Breast epithelium (tissue), 4 donors: ENCODE measurements around the gene POLA2. TPM values are rescaled to one million over a fixed set of nuclear protein-coding genes. Genes with fewer than 3 reads are reported as not detected.
"Not testable (repeated sequence)": the region's sequence is repeated elsewhere in the genome, so short reads cannot be mapped to it uniquely, and the experiment has no call there.

Experiments used
- DNase-seq, 2 donors: peaks; one replicate each; pipeline ENCODE4 v3.0.0-alpha.2; 2019; ENCODE audit warnings: low spot score in 2 of 2
- H3K27ac ChIP-seq, 2 donors: fragments of 200-600 bp; sonication (generic) in 1 of 2; one replicate each; pipeline ENCODE4 v1.5.1; 2016 to 2019; ENCODE audit warnings: mild to moderate bottlenecking in 1 of 2
- H3K27me3 ChIP-seq, 2 donors: fragments of 200-600 bp; sonication (generic) in 1 of 2; one replicate each; pipeline versions ENCODE4 v1.5.1 to v1.6.0; 2017 to 2019; ENCODE audit warnings: control low read depth in 1 of 2, mild to moderate bottlenecking in 1 of 2
- H3K36me3 ChIP-seq: fragments of 200-600 bp; one replicate; pipeline ENCODE4 v1.5.1; 2019
- H3K4me1 ChIP-seq, 2 donors: fragments of 200-600 bp; sonication (generic); one replicate each; pipeline ENCODE4 v1.5.1; 2016 to 2019; ENCODE audit warnings: control low read depth in 1 of 2
- H3K4me3 ChIP-seq, 3 donors: fragments of 200-600 bp; sonication (generic); 1 replicate in 2 of 3; 2 replicates in 1 of 3; pipeline ENCODE4 v1.5.1; 2016 to 2019; ENCODE audit warnings: mild to moderate bottlenecking in 3 of 3, moderate library complexity in 2 of 3
- H3K9me3 ChIP-seq, 2 donors: fragments of 200-600 bp; sonication (generic) in 1 of 2; one replicate each; pipeline ENCODE4 v1.5.1; 2016 to 2019; ENCODE audit warnings: control low read depth in 1 of 2
- POLR2A ChIP-seq: fragments of 450-650 bp; IDR thresholded peaks from one replicate; pipeline ENCODE4 v1.6.1; 2016; ENCODE audit warnings: antibody characterized with exemption, mild to moderate bottlenecking, moderate library complexity
- POLR2AphosphoS5 ChIP-seq, 3 donors: sonication (generic); formaldehyde crosslinking; IDR thresholded peaks; one replicate each; pipeline ENCODE4 v1.6.1; 2017; ENCODE audit warnings: antibody characterized with exemption in 3 of 3
- intact Hi-C: fragments of 100-400 bp; cut with DNase I; formaldehyde crosslinking; loops from one replicate; pipeline ENCODE4 v1.15.1; 2023; ENCODE audit warnings: low total_unique reads
- total RNA-seq, 3 donors: library from RNA; depleted of rRNA; stranded (reverse); fragments of >200 nt; gene quantifications; one replicate each; pipeline ENCODE4 v1.1.0, GENCODE V29; 2016
- TF ChIP-seq, protein P1 (sequence below), 3 donors: fragments of 450-650 bp; IDR thresholded peaks; one replicate each; pipeline ENCODE4 v1.5.1; 2016 to 2017; ENCODE audit warnings: antibody characterized with exemption in 3 of 3, mild to moderate bottlenecking in 3 of 3, moderate library complexity in 3 of 3

The POLA2 gene
- total RNA-seq, 3 donors from 2014 or later: 6.4 to 17.9 (median 13.8) TPM

GRCh38 chr11:65227879-65228278, 33.9 kb upstream of the POLA2 start:
- Histone ChIP-seq H3K9me3 (no peaks in the 10 kb centered on the region), H3K27me3 (no peaks in the 10 kb centered on the region), H3K36me3 (no peaks in the 10 kb centered on the region), H3K4me3 (no peak overlapping the region), H3K27ac (no peak overlapping the region), H3K4me1 (peaks cover 0 to 8% of the 10 kb centered on the region in 2 donors)
- intact Hi-C loops: no loop called here
- no peak for TF ChIP-seq POLR2AphosphoS5 (IDR thresholded peaks at IDR 0.05)
- TF ChIP-seq, protein P1, sequence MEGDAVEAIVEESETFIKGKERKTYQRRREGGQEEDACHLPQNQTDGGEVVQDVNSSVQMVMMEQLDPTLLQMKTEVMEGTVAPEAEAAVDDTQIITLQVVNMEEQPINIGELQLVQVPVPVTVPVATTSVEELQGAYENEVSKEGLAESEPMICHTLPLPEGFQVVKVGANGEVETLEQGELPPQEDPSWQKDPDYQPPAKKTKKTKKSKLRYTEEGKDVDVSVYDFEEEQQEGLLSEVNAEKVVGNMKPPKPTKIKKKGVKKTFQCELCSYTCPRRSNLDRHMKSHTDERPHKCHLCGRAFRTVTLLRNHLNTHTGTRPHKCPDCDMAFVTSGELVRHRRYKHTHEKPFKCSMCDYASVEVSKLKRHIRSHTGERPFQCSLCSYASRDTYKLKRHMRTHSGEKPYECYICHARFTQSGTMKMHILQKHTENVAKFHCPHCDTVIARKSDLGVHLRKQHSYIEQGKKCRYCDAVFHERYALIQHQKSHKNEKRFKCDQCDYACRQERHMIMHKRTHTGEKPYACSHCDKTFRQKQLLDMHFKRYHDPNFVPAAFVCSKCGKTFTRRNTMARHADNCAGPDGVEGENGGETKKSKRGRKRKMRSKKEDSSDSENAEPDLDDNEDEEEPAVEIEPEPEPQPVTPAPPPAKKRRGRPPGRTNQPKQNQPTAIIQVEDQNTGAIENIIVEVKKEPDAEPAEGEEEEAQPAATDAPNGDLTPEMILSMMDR (IDR thresholded peaks at IDR 0.05): no peak
- no peak for TF ChIP-seq POLR2A
- DNase-seq: no peak

- no peaks in the 10 kb centered on the region for H3K4me1 ChIP-seq
- H3K27me3 ChIP-seq: no peaks in the 10 kb centered on the region
- no peak for TF ChIP-seq POLR2AphosphoS5 (IDR thresholded peaks at IDR 0.05)
- no peaks in the 10 kb centered on the region for H3K36me3 ChIP-seq
- H3K9me3 ChIP-seq: no peaks in the 10 kb centered on the region
- H3K4me3 ChIP-seq: no peak overlapping the region
- no peak for DNase-seq
- intact Hi-C loops: no loop called here
- no peak overlapping the region for H3K27ac ChIP-seq
Observed at GRCh38 chr11:65236194-65237059, 25.3 kb upstream of the POLA2 start.

DNA sequence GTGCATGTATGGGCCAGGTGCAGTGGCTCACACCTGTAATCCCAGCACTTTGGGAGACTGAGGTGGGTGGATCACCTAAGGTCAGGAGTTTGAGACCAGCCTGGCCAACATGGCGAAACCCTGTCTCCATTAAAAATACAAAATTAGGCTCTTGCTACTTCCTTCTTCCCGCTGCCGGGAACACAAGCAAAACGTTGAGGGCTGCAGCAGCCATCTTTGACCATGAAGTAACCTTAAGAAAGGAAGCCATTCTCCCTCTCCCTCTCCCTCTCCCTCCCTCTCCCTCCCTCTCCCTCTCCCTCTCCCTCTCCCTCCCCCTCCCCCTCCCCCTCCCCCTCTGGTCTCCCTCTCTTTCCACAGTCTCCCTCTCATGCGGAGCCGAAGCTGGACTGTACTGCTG, 23.5 kb upstream of the POLA2 start:
- H3K27me3 ChIP-seq, H3K27ac ChIP-seq, intact Hi-C loops, H3K36me3 ChIP-seq, H3K4me3 ChIP-seq, H3K9me3 ChIP-seq, DNase-seq, H3K4me1 ChIP-seq: not testable (repeated sequence)

GRCh38 chr11:65241134-65241533, 20.6 kb upstream of the POLA2 start:
- intact Hi-C loops: no loop called here

DNA sequence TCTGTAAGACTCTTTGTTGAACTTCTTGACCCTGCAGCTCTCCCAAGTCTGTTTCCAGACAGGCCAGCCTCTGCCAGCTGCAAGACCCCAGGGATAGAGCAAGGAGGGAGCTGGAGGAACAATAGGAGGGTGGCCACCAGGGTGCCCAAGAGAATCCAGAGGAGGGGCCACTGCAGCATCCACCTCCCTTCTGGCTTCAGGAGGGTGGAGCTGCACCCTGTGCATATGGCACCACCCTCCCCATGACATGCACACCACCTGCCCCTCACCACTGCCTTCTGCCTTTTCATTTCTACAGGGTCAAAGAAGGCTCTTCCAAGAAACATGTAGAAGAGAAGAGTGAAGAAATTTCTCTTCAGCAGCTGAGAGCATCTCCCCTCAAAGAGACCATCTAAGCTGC, 20.1 kb upstream of the POLA2 start:
- H3K4me1 ChIP-seq: no peaks in the 10 kb centered on the region
- TF ChIP-seq POLR2A: no peak
- TF ChIP-seq POLR2AphosphoS5 (IDR thresholded peaks at IDR 0.05): no peak
- TF ChIP-seq, protein P1 (IDR thresholded peaks at IDR 0.05): no peak
- H3K27ac ChIP-seq: no peak overlapping the region
- H3K36me3 ChIP-seq: no peaks in the 10 kb centered on the region
- H3K9me3 ChIP-seq: no peaks in the 10 kb centered on the region
- H3K4me3 ChIP-seq: no peak overlapping the region
- intact Hi-C loops: no loop called here
- H3K27me3 ChIP-seq: no peaks in the 10 kb centered on the region
- no peak for DNase-seq

More at GRCh38 chr11:65241134-65241533, 20.6 kb upstream of the POLA2 start:
- Histone ChIP-seq H3K27me3 (no peaks in the 10 kb centered on the region), H3K9me3 (no peaks in the 10 kb centered on the region), H3K27ac (no peak overlapping the region), H3K4me1 (no peaks in the 10 kb centered on the region), H3K36me3 (no peaks in the 10 kb centered on the region), H3K4me3 (no peak overlapping the region)
- no peak for DNase-seq
- TF ChIP-seq POLR2A (no peak), POLR2AphosphoS5 (IDR thresholded peaks at IDR 0.05) (no peak)
- TF ChIP-seq, protein P1 (IDR thresholded peaks at IDR 0.05): no peak

GRCh38 chr11:65242389-65242788, 19.4 kb upstream of the POLA2 start:
- intact Hi-C loops: no loop called here
- no peak overlapping the region for H3K4me3 ChIP-seq
- H3K36me3 ChIP-seq: no peaks in the 10 kb centered on the region
- no peaks in the 10 kb centered on the region for H3K27me3 ChIP-seq
- DNase-seq: no peak
- H3K27ac ChIP-seq: no peak overlapping the region
- H3K9me3 ChIP-seq: no peaks in the 10 kb centered on the region
- TF ChIP-seq POLR2AphosphoS5 (IDR thresholded peaks at IDR 0.05) (no peak), POLR2A (no peak)
- TF ChIP-seq, protein P1 (IDR thresholded peaks at IDR 0.05): no peak
- H3K4me1 ChIP-seq: no peaks in the 10 kb centered on the region
